ENCODE data around the gene TAGLN3.

TAGLN3 gene

GRCh38 chr3:112013058-112013783 lies 14.5 kb downstream of the TAGLN3 start:
- peak; percentile 23 for DNase-seq (ENCODE audit: low read depth)
- TF ChIP-seq, protein P1, sequence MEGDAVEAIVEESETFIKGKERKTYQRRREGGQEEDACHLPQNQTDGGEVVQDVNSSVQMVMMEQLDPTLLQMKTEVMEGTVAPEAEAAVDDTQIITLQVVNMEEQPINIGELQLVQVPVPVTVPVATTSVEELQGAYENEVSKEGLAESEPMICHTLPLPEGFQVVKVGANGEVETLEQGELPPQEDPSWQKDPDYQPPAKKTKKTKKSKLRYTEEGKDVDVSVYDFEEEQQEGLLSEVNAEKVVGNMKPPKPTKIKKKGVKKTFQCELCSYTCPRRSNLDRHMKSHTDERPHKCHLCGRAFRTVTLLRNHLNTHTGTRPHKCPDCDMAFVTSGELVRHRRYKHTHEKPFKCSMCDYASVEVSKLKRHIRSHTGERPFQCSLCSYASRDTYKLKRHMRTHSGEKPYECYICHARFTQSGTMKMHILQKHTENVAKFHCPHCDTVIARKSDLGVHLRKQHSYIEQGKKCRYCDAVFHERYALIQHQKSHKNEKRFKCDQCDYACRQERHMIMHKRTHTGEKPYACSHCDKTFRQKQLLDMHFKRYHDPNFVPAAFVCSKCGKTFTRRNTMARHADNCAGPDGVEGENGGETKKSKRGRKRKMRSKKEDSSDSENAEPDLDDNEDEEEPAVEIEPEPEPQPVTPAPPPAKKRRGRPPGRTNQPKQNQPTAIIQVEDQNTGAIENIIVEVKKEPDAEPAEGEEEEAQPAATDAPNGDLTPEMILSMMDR (IDR thresholded peaks at IDR 0.05; ENCODE audit: control insufficient read depth, insufficient read depth, low read depth, low read length, missing control alignments) = peak; percentile 77
- no peak overlapping the region for H3K4me3 ChIP-seq (ENCODE audit: control insufficient read depth, low read depth, low read length)

DNA sequence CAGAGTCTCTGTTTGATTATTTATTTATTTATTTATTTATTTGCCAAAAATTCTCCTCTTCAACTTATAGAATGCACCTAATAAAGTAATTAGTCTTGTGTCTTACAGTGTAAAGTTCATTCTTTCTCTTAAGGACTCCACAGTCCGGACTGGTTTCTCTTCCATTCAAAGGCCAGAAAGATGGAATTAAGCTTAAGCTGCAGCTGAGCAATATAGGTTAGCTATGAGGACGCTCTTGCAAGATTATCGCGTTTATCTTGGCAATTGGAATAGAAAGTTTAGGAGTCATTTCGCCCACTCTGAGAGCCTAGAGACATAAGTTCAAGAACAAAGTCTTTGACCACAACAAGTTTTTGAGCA lies 15.0 kb downstream of the TAGLN3 start:
- no peak overlapping the region for H3K4me3 ChIP-seq (ENCODE audit: control insufficient read depth, low read depth, low read length)
- TF ChIP-seq, protein P1 (IDR thresholded peaks at IDR 0.05; ENCODE audit: control insufficient read depth, insufficient read depth, low read depth, low read length, missing control alignments) = no peak
- no peak for DNase-seq (ENCODE audit: low read depth)

DNA sequence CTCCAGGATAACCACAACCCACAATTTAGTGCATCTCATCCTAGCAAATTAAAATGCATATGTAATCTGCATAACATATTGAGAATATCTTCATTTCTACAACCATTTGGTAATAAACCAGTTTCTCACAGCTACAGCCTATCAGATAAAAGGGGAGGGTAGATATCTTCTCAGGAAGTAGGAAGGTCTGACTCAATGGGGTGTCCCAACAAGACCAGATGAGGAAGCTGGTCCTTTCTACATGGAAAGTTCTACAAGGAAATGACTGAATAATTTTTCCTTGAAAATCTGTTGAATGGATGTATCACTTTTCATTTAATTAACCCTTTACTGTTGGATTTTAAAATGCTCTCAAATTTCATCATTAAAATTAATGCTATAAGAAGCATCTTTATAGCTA lies 18.4 kb downstream of the TAGLN3 start:
- H3K4me3 ChIP-seq (ENCODE audit: control insufficient read depth, low read depth, low read length) = no peak overlapping the region
- DNase-seq (ENCODE audit: low read depth) = no peak
- TF ChIP-seq, protein P1 (IDR thresholded peaks at IDR 0.05; ENCODE audit: control insufficient read depth, insufficient read depth, low read depth, low read length, missing control alignments) = no peak

DNA sequence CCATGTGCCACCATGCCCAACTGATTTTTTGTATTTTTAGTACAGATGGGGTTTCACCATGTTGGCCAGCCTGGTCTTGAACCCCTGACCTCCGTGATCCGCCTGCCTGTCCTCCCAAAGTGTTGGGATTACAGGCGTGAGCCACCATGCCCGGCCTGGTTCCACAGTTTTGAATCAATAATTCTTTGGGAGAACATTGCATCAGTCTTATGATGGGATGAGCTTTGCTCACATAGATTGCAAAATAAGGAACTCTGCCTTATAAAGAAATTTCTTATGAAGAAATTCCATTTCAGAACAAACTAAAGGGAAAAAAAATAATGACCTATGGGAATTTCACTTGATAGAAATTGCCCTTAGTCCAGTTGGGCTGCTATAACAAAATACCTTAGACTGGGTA lies 20.0 kb downstream of the TAGLN3 start:
- DNase-seq (ENCODE audit: low read depth) = no peak
- H3K4me3 ChIP-seq (ENCODE audit: control insufficient read depth, low read depth, low read length) = no peak overlapping the region
- TF ChIP-seq, protein P1 (IDR thresholded peaks at IDR 0.05; ENCODE audit: control insufficient read depth, insufficient read depth, low read depth, low read length, missing control alignments) = no peak

GRCh38 chr3:112019716-112020115 lies 21.0 kb downstream of the TAGLN3 start:
- TF ChIP-seq, protein P1 (IDR thresholded peaks at IDR 0.05; ENCODE audit: control insufficient read depth, insufficient read depth, low read depth, low read length, missing control alignments) = no peak
- H3K4me3 ChIP-seq (ENCODE audit: control insufficient read depth, low read depth, low read length) = no peak overlapping the region
- no peak for DNase-seq (ENCODE audit: low read depth)

DNA sequence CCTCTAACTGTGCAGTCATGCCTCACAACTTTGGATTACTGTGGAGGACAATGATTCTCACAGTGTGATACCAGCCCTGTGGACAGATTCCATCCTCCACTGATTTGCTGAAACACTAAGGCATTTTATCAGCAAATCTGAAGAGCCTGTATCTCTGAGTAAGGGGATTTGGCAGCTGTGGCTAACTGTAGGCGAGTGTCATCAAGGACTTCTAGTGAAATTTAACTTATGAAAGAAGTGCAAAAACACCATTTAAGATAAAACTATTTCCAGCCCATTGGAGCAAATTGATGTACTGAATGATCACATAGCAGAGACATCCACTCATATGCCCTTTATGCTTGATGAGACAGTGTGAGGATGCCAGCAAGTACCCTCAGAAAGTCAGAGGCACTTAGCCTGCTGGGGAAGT lies 22.0 kb downstream of the TAGLN3 start:
- TF ChIP-seq, protein P1 (IDR thresholded peaks at IDR 0.05; ENCODE audit: control insufficient read depth, insufficient read depth, low read depth, low read length, missing control alignments) = no peak
- H3K4me3 ChIP-seq (ENCODE audit: control insufficient read depth, low read depth, low read length) = no peak overlapping the region
- DNase-seq (ENCODE audit: low read depth) = no peak
